Esophagus muscularis mucosa (tissue), 4 donors: Measurements from ENCODE around the gene MGAT4C. TPM values are rescaled to one million over a fixed set of nuclear protein-coding genes. Genes with fewer than 3 reads are reported as not detected.

Experiments used
- DNase-seq: peaks from one replicate; pipeline ENCODE4 v3.0.0-alpha.2; 2017; ENCODE audit errors: extremely low spot score
- H3K27ac ChIP-seq, 4 donors: fragments of 200-600 bp; sonication (generic); replicated peaks in 1 of 4; 1 replicate in 3 of 4; 2 replicates in 1 of 4; pipeline ENCODE4 v1.5.1; 2016 to 2019; ENCODE audit warnings: mild to moderate bottlenecking in 1 of 4
- H3K27me3 ChIP-seq, 4 donors: fragments of 200-600 bp; sonication (generic); one replicate each; pipeline versions ENCODE4 v1.5.1 to v1.6.0; 2016 to 2019
- H3K36me3 ChIP-seq, 4 donors: fragments of 200-600 bp; sonication (generic); one replicate each; pipeline ENCODE4 v1.5.1; 2016 to 2019
- H3K4me1 ChIP-seq, 4 donors: fragments of 200-600 bp; sonication (generic); one replicate each; pipeline ENCODE4 v1.5.1; 2016 to 2019
- H3K4me3 ChIP-seq, 4 donors: fragments of 200-600 bp; sonication (generic); 1 replicate in 2 of 4; 2 replicates in 2 of 4; pipeline ENCODE4 v1.5.1; 2016 to 2019; ENCODE audit warnings: mild to moderate bottlenecking in 4 of 4, moderate library complexity in 1 of 4
- H3K9me3 ChIP-seq, 4 donors: fragments of 200-600 bp; sonication (generic); 1 replicate in 3 of 4; 2 replicates in 1 of 4; pipeline ENCODE4 v1.5.1; 2016 to 2019
- EP300 ChIP-seq: sonication (generic); formaldehyde crosslinking; IDR thresholded peaks from one replicate; pipeline ENCODE4 v1.6.1; 2017; ENCODE audit warnings: antibody characterized with exemption
- POLR2A ChIP-seq: fragments of 450-650 bp; IDR thresholded peaks from one replicate; pipeline ENCODE4 v1.6.1; 2017; ENCODE audit warnings: antibody characterized with exemption, moderate library complexity, mild to moderate bottlenecking, low read depth
- POLR2AphosphoS5 ChIP-seq, 2 donors: sonication (generic); formaldehyde crosslinking; IDR thresholded peaks; one replicate each; pipeline ENCODE4 v1.6.1; 2017; ENCODE audit warnings: antibody characterized with exemption in 2 of 2
- WGBS: methylation state at CpG from one replicate; pipeline ENCODE4 v1.1.5; 2018; 5-methylcytosine and 5-hydroxymethylcytosine counted together
- intact Hi-C: fragments of 100-400 bp; cut with DNase I; formaldehyde crosslinking; loops from one replicate; pipeline ENCODE4 v1.15.1; 2023
- total RNA-seq, 4 donors: library from RNA; depleted of rRNA; stranded (reverse); fragments of >200 nt; gene quantifications; one replicate each; pipeline versions ENCODE4 v1.1.0 to v1.2.1, GENCODE V29; 2016
- TF ChIP-seq, protein P1 (sequence below), 3 experiments: fragments of 200-600 bp in 2 of 3; fragments of 450-650 bp in 1 of 3; sonication (generic) in 2 of 3; IDR thresholded peaks; one replicate each; pipeline ENCODE4 v1.5.1; 2017 to 2019; ENCODE audit warnings: antibody characterized with exemption in 3 of 3, mild to moderate bottlenecking in 2 of 3, moderate library complexity in 1 of 3

The MGAT4C gene
- total RNA-seq, 4 donors from 2014 or later, result 0.19 to 2.5 (median 0.38) TPM

DNA sequence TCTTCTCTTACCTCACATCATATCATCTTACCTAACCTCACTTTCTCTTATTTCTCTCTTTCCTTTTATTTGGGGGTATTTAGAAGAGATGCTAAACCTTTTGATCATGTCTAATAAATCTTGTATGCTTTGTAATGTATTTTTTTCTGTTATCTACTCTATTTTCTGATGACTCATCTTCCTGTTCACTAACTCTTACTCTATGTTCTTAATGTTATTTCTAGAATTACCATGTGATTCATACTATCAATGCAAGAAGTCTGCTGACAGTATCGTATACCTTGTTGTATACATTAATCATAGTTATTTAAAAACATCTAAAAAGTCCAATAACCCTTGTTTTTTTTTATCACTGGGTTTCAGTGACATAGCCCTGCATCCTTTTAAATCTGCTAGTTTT, 62.3 kb downstream of the MGAT4C start:
- H3K27me3 ChIP-seq, result no peaks in the 10 kb centered on the region
- WGBS, result 71% methylated on average over 1 of the region's 1 CpG
- H3K9me3 ChIP-seq, result no peaks in the 10 kb centered on the region
- no peak overlapping the region for H3K4me3 ChIP-seq
- H3K36me3 ChIP-seq, result no peaks in the 10 kb centered on the region
- TF ChIP-seq POLR2AphosphoS5 (IDR thresholded peaks at IDR 0.05), result no peak
- no peak for TF ChIP-seq EP300
- TF ChIP-seq POLR2A, result no peak
- TF ChIP-seq, protein P1, sequence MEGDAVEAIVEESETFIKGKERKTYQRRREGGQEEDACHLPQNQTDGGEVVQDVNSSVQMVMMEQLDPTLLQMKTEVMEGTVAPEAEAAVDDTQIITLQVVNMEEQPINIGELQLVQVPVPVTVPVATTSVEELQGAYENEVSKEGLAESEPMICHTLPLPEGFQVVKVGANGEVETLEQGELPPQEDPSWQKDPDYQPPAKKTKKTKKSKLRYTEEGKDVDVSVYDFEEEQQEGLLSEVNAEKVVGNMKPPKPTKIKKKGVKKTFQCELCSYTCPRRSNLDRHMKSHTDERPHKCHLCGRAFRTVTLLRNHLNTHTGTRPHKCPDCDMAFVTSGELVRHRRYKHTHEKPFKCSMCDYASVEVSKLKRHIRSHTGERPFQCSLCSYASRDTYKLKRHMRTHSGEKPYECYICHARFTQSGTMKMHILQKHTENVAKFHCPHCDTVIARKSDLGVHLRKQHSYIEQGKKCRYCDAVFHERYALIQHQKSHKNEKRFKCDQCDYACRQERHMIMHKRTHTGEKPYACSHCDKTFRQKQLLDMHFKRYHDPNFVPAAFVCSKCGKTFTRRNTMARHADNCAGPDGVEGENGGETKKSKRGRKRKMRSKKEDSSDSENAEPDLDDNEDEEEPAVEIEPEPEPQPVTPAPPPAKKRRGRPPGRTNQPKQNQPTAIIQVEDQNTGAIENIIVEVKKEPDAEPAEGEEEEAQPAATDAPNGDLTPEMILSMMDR (IDR thresholded peaks at IDR 0.05), result no peak
- no peak overlapping the region for H3K27ac ChIP-seq
- no peak for DNase-seq
- H3K4me1 ChIP-seq, result no peaks in the 10 kb centered on the region
- intact Hi-C loops, result no loop called here

DNA sequence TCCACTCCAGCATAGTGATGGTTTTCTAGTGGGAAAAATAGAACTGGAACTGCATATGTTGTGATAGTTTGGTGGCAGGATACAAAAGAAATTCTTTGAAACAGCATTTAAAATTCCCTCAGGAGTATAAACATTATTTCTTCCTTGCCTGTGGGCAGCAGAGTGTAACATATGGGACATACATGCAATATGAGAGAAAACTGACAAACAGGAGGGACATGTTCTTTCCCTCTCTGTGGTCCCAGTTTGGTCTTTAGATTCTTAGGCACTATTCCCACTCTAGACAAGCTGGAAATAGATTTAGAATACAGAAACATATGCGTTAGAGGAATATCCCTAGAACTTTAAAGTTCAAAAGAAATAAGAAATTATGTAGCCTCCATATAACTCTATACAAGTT, 68.0 kb downstream of the MGAT4C start:
- no peak for TF ChIP-seq EP300
- H3K4me3 ChIP-seq, result no peak overlapping the region
- H3K27me3 ChIP-seq, result no peaks in the 10 kb centered on the region
- intact Hi-C loops, result no loop called here
- H3K4me1 ChIP-seq, result no peaks in the 10 kb centered on the region
- no peak overlapping the region for H3K27ac ChIP-seq
- no peaks in the 10 kb centered on the region for H3K9me3 ChIP-seq
- DNase-seq, result no peak
- no peaks in the 10 kb centered on the region for H3K36me3 ChIP-seq
- WGBS, result 78% methylated on average over 1 of the region's 1 CpG

DNA sequence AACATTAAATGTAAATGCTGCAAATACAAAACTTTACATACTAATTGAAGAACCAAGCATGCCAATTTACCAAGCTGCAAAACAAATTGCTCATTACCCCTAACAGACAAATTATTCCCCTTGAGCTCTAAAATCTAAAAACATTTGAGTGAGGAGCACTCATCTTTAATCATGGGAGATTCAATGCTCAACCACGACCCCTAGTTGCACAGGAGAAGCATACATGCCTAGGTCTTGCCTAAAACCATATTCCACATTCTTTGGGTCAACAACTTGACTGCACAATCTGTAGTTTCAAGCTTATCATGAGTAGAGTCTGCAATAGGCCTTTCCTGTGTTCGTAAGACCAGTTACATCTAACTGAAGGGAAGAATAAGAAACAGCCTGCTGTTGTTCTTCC, 69.7 kb downstream of the MGAT4C start:
- H3K9me3 ChIP-seq, result no peaks in the 10 kb centered on the region
- H3K27ac ChIP-seq, result no peak overlapping the region
- TF ChIP-seq EP300 (no peak), POLR2A (no peak), POLR2AphosphoS5 (IDR thresholded peaks at IDR 0.05) (no peak)
- TF ChIP-seq, protein P1 (IDR thresholded peaks at IDR 0.05), result no peak
- DNase-seq, result no peak
- no peaks in the 10 kb centered on the region for H3K36me3 ChIP-seq
- H3K4me3 ChIP-seq, result no peak overlapping the region
- H3K27me3 ChIP-seq, result no peaks in the 10 kb centered on the region
- 65% methylated on average over 2 of the region's 2 CpGs for WGBS
- H3K4me1 ChIP-seq, result no peaks in the 10 kb centered on the region
- intact Hi-C loops, result no loop called here

DNA sequence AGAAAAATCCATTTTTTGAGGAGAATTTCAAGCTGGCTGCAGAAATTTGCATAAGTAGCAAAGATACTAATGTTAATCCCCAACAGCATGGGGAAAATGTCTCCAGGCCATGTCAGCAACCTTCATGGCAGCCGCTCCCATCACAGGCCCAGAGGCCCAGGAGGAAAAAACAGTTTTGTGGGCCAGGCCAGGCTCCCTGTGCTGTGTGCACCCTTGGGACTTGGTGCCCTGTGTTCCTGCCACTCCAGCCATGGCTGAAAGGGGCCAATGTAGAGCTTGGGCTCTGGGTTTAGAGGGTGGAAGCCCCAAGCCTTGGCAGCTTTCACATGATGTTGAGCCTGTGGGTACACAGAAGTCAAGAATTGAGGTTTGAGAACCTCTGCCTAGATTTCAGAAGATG, 76.3 kb downstream of the MGAT4C start:
- intact Hi-C loops, result no loop called here
- H3K9me3 ChIP-seq, result no peaks in the 10 kb centered on the region
- no peaks in the 10 kb centered on the region for H3K4me1 ChIP-seq
- H3K27me3 ChIP-seq, result no peaks in the 10 kb centered on the region
- H3K36me3 ChIP-seq, result no peaks in the 10 kb centered on the region
- DNase-seq, result no peak
- no peak overlapping the region for H3K27ac ChIP-seq
- H3K4me3 ChIP-seq, result no peak overlapping the region
- WGBS, result 100% methylated on average over 1 of the region's 1 CpG
- TF ChIP-seq POLR2AphosphoS5 (IDR thresholded peaks at IDR 0.05), result no peak

DNA sequence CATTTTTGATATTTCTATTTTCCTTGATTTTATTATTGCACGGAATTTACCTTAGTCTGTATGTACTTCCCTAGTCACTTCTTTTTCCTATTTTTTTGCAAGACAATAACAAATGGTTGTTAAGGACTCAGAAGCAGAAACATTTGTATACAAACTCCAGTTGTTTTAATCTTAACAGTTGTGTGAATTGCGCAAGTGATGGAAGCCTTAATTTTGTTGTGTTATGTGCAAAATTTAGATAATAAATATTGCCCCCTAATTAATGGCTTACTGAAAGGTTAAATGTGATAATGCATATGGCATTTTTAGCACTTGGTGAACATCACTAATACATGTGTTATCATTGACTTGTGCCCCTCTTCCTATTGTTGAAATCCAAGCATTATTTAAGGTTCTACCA, 82.0 kb downstream of the MGAT4C start:
- TF ChIP-seq EP300, result no peak
- TF ChIP-seq POLR2A, result no peak
- TF ChIP-seq POLR2AphosphoS5 (IDR thresholded peaks at IDR 0.05), result no peak
- TF ChIP-seq, protein P1 (IDR thresholded peaks at IDR 0.05), result no peak
- H3K9me3 ChIP-seq, result no peaks in the 10 kb centered on the region
- no peaks in the 10 kb centered on the region for H3K36me3 ChIP-seq
- no peaks in the 10 kb centered on the region for H3K27me3 ChIP-seq
- no peak for DNase-seq
- no peaks in the 10 kb centered on the region for H3K4me1 ChIP-seq
- intact Hi-C loops, result no loop called here
- WGBS, result 86% methylated on average over 2 of the region's 2 CpGs
- H3K4me3 ChIP-seq, result no peak overlapping the region
- H3K27ac ChIP-seq, result no peak overlapping the region

DNA sequence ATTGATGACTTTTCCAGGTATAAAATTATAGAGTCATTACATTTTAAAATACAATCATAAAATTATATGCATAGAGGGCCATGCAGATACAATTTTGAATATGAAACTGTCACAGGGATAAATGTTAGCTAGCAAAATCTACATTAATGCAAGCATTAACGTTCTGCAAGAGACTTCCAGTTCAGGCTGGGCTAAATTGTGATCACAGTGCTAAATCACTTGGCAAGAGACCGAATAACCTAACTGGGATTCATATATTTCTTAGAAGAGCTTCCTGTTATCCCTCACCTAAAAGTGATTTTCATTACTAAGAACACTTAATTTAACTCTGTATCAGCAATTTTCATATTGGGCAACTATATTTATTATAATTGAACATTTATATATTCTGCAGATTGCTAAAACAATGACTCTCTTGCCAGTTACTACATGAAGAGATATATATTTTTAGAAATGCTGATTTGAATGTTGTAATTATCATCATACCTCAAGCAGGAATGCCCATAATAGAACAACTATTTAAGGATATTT, 83.2 kb downstream of the MGAT4C start:
- intact Hi-C loops, result no loop called here
- DNase-seq, result no peak

More for the DNA sequence above, 83.2 kb downstream of the MGAT4C start:
- H3K4me3 ChIP-seq, result no peak overlapping the region
- H3K27ac ChIP-seq, result no peak overlapping the region
- H3K27me3 ChIP-seq, result no peaks in the 10 kb centered on the region
- 55% methylated on average over 2 of the region's 2 CpGs for WGBS
- H3K9me3 ChIP-seq, result no peaks in the 10 kb centered on the region
- H3K4me1 ChIP-seq, result no peaks in the 10 kb centered on the region
- TF ChIP-seq, protein P1 (IDR thresholded peaks at IDR 0.05), result no peak
- TF ChIP-seq EP300, result no peak
- TF ChIP-seq POLR2A, result no peak
- no peak for TF ChIP-seq POLR2AphosphoS5 (IDR thresholded peaks at IDR 0.05)
- H3K36me3 ChIP-seq, result no peaks in the 10 kb centered on the region
